ENCODE results near the gene TMEM134.
"Not testable (repeated sequence)": the region's sequence is repeated elsewhere in the genome, so short reads cannot be mapped to it uniquely, and the experiment has no call there.

Gene TMEM134

DNA sequence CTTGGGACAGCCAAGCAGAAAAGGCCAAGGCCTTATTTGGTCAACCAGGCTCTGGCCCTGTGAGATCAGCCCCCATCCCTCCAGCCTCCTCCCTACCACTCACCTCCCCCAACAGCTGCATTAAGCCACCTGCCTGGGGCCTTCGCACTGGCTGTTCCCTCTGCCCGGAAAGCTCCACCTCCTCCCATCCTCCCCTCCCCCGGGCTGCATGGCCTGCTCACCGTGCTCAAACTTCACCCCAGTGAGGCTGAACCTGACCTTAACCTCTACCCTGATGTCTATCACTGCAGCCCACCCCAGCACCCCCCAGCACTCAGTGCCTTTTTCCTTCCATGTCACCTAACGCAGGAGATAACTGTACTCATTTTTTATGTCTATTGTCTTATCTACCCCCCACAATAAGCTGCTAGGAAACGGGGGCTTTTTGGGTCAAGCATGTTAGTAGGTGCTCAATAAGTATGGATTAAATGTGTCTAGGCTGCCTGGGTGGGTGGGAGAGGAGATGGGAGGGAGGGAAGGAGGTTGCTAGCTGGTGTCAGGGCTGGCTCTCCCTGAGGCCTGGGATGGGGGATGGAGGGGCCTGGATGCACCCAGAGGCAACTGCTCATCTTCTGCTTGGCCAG is 32.5 kb downstream of the TMEM134 start:
- peak; percentile 68 for DNase-seq

GRCh38 chr11:67435727-67436458 is 33.2 kb downstream of the TMEM134 start:
- DNase-seq: no peak

DNA sequence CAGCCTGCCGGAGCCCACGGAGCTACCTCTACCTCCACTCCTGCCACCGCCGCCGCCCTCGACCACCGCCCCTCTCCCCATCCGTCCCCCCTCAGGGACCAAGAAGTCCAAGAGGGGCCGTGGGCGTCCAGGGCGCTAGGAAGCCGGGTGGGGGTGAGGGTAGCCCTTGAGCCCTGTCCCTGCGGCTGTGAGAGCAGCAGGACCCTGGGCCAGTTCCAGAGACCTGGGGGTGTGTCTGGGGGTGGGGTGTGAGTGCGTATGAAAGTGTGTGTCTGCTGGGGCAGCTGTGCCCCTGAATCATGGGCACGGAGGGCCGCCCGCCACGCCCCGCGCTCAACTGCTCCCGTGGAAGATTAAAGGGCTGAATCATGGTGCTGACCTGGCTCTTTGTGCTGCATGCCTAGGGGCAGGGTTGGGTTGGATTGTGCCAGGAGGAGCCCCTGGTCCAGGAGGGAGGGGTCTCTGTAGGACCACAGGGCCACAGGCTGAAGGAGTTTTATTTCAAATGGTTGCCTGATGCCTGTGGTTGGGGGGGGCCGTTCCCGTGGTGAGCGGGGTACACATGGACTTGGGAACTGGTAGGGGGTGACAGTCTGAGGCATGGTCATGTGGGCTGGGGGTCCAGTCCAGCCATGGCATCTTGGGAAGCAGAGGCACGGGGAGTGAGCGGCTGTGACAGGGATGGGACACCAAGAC is 33.9 kb downstream of the TMEM134 start:
- no peak for DNase-seq

DNA sequence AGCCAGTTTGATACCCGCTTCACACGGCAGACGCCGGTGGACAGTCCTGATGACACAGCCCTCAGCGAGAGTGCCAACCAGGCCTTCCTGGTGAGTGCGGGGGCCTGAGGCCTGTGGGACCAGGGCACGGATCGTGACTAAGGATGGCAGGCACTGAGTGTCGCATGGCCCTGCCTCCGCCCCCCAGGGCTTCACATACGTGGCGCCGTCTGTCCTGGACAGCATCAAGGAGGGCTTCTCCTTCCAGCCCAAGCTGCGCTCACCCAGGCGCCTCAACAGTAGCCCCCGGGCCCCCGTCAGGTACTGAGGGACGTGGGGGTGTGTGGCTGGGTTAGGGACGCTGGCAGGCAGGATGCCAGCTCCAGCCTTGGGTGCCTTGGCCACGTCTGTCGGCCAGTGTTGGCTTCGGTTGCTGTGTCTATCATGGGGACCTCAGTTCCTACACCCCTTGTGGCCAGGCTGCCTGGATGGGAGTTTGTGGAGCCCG is 34.6 kb downstream of the TMEM134 start:
- no peak for DNase-seq

GRCh38 chr11:67433536-67434394 is 35.3 kb downstream of the TMEM134 start:
- DNase-seq: no peak

DNA sequence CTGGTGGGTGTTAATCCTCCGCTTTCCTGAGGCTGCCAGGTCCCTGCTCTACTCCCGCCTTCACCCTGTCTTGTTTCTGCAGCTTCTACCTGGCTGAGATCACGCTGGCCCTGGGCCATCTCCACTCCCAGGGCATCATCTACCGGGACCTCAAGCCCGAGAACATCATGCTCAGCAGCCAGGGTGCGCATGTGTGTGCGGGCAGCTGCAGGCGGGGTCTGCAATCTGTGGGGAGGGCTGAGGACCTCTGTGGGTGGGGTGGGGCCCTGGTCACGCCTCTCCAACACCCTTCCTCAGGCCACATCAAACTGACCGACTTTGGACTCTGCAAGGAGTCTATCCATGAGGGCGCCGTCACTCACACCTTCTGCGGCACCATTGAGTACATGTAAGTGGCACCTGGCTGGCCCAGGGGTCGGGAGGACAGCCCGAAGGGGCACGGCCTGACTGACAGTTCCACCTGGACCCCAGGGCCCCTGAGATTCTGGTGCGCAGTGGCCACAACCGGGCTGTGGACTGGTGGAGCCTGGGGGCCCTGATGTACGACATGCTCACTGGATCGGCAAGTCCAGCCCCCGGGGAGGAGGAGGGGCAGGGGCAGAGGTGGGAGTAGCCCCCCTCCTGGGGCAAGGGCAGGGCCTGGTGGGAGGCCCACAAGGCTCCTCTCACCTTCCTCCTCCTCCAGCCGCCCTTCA is 36.2 kb downstream of the TMEM134 start:
- DNase-seq: no peak

- DNase-seq: no peak
Measured at GRCh38 chr11:67431346-67432249, 37.5 kb downstream of the TMEM134 start.

DNA sequence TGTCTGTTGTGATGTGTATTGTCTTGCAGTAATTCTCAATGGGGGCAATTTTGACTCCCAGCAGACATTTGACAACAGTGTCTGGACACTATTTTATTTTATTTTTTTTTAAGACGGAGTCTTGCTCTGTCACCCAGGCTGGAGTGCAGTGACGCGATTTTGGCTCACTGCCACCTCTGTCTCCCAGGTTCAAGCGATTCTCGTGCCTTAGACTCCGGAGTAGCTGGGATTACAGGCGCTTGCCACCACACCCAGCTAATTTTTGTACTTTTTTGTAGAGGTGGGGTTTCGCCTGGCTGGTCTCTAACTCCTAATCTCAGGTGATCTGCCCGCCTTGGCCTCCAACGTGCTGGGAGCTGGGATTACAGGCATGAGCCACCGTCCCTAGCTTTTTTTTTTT is 39.3 kb downstream of the TMEM134 start:
- DNase-seq: no peak

DNA sequence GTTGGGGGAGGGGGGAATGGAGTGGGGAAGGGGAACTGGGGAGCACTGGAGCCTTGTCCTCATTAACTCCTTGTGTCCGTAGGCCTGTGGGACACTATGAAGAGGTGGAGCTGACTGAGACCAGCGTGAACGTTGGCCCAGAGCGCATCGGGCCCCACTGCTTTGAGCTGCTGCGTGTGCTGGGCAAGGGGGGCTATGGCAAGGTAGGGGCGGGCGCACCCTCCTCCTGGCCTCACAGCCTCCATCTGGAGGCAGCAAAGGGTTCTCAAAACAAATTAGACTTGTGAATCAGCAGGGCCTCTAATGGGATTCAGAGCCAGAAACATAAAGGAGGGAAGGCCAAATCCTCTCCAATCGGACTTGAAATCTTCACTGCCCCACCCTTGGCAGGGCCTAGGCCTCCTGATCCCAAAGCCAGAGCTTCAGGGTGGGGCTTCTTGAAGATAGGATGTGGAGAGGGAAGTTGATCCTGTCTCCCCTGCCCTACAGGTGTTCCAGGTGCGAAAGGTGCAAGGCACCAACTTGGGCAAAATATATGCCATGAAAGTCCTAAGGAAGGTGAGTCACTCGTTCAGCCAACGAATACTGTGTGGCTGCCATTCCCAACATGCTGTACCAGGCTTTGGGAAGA is 39.9 kb downstream of the TMEM134 start:
- DNase-seq: no peak

DNA sequence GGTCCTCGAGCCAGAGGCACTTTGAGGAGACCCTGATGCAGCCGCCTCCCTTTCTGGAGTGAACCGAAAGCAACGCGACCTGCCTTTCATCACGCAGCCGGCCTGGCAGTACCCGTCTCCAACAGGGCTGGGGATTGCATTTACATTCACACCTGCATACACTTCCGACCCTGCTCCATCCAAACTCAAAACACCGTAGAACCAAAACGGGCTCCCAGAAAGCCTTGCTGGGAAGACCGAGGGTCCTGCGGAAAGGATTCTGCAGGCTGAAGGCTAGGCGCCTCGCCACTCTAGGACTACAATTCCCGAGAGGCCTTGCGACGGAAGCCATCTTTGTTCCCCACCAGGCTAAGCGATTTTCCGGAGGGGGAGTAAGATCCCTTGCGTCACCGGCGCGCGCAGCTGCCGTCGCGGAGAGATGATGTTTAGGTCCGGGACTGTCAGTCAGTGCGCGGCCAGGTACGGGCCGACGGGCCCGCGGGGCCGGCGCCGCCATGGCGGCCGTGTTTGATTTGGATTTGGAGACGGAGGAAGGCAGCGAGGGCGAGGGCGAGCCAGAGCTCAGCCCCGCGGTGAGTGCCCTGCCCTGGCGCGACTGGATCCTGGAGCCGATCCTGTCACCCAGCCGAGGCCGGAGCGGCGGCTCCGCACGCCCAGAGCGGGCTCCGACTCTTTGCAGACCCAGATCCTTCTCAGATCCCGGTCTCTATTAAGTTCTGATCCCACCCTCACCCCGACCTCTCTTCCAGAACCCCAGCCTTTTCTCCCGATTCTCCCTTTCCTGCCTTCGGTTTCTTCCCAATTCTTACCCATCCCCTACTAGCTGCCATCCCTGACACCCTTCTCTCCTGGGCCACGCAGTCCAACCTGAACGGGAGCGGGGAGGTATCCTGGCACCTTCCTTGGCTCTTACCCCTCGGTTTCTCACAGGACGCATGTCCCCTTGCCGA is 40.7 kb downstream of the TMEM134 start, which contains the start of gene RPS6KB2:
Gene RPS6KB2 (plus strand): TSS at position 443 of the 950 bp plus-strand sequence. CDS start 52 bp downstream, at position 495.
- peak; percentile 85 for DNase-seq

DNA sequence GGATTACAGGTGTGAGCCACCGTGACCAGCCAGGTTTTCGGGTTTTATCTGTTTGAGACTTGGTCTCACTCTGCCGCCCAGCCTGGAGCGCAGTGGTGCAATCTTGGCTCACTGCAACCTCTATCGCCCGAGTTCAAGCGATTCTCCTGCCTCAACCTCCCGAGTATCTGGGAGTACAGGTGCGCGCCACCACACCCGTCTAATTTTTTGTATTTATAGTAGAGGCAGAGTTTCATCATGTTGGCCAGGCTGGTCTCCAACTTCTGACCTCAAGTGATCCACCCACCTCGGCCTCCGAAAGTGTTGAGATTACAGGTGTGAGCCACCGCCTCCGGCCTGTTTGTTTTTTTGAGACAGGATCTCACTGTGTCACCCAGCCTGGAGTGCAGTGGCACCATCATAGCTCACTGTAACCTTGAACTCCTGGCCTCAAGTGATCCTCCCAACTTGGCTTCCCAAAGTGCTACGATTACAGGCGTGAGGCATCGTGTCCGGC is 41.6 kb downstream of the TMEM134 start:
- DNase-seq: not testable (repeated sequence)

DNA sequence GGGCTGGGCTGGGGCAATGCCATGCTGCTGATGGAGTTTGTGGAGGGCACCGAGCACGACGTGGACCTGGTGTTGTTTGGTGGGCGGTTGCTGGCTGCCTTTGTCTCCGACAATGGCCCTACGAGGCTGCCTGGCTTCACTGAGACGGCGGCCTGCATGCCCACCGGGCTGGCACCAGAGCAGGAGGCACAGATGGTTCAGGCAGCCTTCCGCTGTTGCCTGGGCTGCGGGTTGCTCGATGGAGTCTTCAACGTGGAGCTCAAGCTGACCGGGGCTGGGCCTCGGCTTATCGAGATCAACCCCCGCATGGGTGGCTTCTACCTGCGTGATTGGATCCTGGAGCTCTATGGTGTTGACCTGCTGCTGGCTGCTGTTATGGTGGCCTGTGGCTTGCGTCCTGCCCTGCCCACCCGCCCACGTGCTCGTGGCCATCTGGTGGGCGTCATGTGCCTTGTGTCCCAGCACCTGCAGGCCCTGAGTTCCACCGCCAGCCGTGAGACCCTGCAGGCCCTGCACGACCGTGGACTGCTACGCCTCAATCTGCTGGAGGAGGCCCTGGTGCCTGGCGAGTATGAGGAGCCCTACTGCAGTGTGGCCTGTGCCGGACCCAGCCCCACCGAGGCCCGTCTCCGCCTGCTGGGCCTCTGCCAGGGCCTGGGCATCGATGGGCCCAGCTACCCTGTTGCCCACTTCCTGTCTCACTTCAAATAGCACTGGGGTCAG is 45.0 kb downstream of the TMEM134 start:
- DNase-seq: no peak

GRCh38 chr11:67423466-67423865 is 45.6 kb downstream of the TMEM134 start:
- no peak for DNase-seq

- no peak for DNase-seq
Measured at GRCh38 chr11:67422891-67423290, 46.2 kb downstream of the TMEM134 start.

- no peak for DNase-seq
Measured at GRCh38 chr11:67421430-67422031, 47.5 kb downstream of the TMEM134 start.

GRCh38 chr11:67420646-67421429 is 48.2 kb downstream of the TMEM134 start:
- peak; percentile 80 for DNase-seq

- no peak for DNase-seq
Measured at GRCh38 chr11:67420147-67420645, 48.9 kb downstream of the TMEM134 start.

All from GF-D8 (cell line).